Loucy (cell line): ENCODE results near the gene KRTAP3-2.

Source experiments
- H2AFZ ChIP-seq: fragments of 200-600 bp; sonication (generic); 2 replicates; pipeline ENCODE4 v1.6.0; 2016; ENCODE audit warnings: antibody characterized with exemption, mild to moderate bottlenecking, low read length, moderate library complexity
- H3F3A ChIP-seq: fragments of 200-600 bp; 2 replicates; pipeline ENCODE4 v1.6.0; 2016; ENCODE audit warnings: antibody characterized with exemption, low read depth, mild to moderate bottlenecking
- H3K27me3 ChIP-seq: fragments of 200-600 bp; sonication (generic); 2 replicates; pipeline ENCODE4 v1.6.1; 2014; ENCODE audit warnings: low read length, mild to moderate bottlenecking; ENCODE audit not compliant: insufficient read depth, poor library complexity, severe bottlenecking
- H3K36me3 ChIP-seq: fragments of 200-600 bp; sonication (generic); 2 replicates; pipeline ENCODE4 v1.6.1; 2016; ENCODE audit warnings: low read length; ENCODE audit not compliant: insufficient read depth
- H3K4me1 ChIP-seq: fragments of 200-600 bp; sonication (generic); 2 replicates; pipeline ENCODE4 v1.5.1; 2014; ENCODE audit warnings: low read length, mild to moderate bottlenecking; ENCODE audit not compliant: insufficient read depth, poor library complexity, severe bottlenecking
- H3K4me2 ChIP-seq: fragments of 200-600 bp; sonication (generic); 2 replicates; pipeline ENCODE4 v1.6.0; 2014; ENCODE audit warnings: antibody characterized with exemption, low read length, low read depth, mild to moderate bottlenecking; ENCODE audit not compliant: poor library complexity, severe bottlenecking
- H3K4me3 ChIP-seq: fragments of 200-600 bp; sonication (generic); 2 replicates; pipeline ENCODE4 v1.5.1; 2014; ENCODE audit warnings: low read length, mild to moderate bottlenecking, mixed read lengths; ENCODE audit not compliant: poor library complexity, severe bottlenecking
- H3K79me2 ChIP-seq: fragments of 200-600 bp; sonication (generic); 2 replicates; pipeline ENCODE4 v1.6.1; 2014; ENCODE audit warnings: low read length; ENCODE audit not compliant: insufficient read depth
- H3K9ac ChIP-seq: fragments of 200-600 bp; sonication (generic); 2 replicates; pipeline ENCODE4 v1.6.0; 2014; ENCODE audit warnings: mild to moderate bottlenecking, low read depth, low read length, moderate library complexity; ENCODE audit not compliant: poor library complexity, severe bottlenecking
- H3K9me2 ChIP-seq: fragments of 200-600 bp; sonication (generic); replicated peaks from 2 replicates; pipeline ENCODE4 v1.6.1; 2016; ENCODE audit warnings: low read depth, low read length, mixed read lengths
- H3K9me3 ChIP-seq: fragments of 200-600 bp; sonication (generic); 2 replicates; pipeline ENCODE4 v1.6.1; 2014; ENCODE audit warnings: mild to moderate bottlenecking, antibody characterized with exemption, low read length, low read depth; ENCODE audit not compliant: insufficient read depth
- H4K20me1 ChIP-seq: fragments of 200-600 bp; sonication (generic); 2 replicates; pipeline ENCODE4 v1.6.0; 2014; ENCODE audit warnings: antibody characterized with exemption, low read length, mild to moderate bottlenecking; ENCODE audit not compliant: insufficient read depth, poor library complexity, severe bottlenecking
- CTCF ChIP-seq: fragments of 200-600 bp; sonication (generic); conservative IDR thresholded peaks from 2 replicates; pipeline ENCODE4 v1.5.1; 2014; ENCODE audit warnings: mild to moderate bottlenecking, antibody characterized with exemption, low read length
- EZH2phosphoT487 ChIP-seq: fragments of 200-600 bp; IDR thresholded peaks from 2 replicates; pipeline ENCODE4 v1.6.1; 2018; ENCODE audit warnings: antibody characterized with exemption, mild to moderate bottlenecking, moderate library complexity, borderline replicate concordance

Gene KRTAP3-2

GRCh38 chr17:41020336-41020735 is 20.6 kb upstream of the KRTAP3-2 start:
- H3K9me3 ChIP-seq = no peaks in the 10 kb centered on the region
- H3K9ac ChIP-seq = no peak overlapping the region
- no peaks in the 10 kb centered on the region for H3K36me3 ChIP-seq
- no peaks in the 10 kb centered on the region for H3K79me2 ChIP-seq
- H3K4me1 ChIP-seq = no peaks in the 10 kb centered on the region
- H4K20me1 ChIP-seq = no peaks in the 10 kb centered on the region
- no peak overlapping the region for H3K4me2 ChIP-seq
- TF ChIP-seq EZH2phosphoT487 (no peak), CTCF (no peak)
- no peak overlapping the region for H2AFZ ChIP-seq
- no peak overlapping the region for H3K4me3 ChIP-seq
- H3K9me2 ChIP-seq = no peaks in the 10 kb centered on the region
- no peaks in the 10 kb centered on the region for H3K27me3 ChIP-seq
- H3F3A ChIP-seq = no peaks in the 10 kb centered on the region

GRCh38 chr17:41019415-41019814 is 19.7 kb upstream of the KRTAP3-2 start:
- Histone ChIP-seq H3K4me3 (no peak overlapping the region), H3K9me3 (no peaks in the 10 kb centered on the region), H3K79me2 (no peaks in the 10 kb centered on the region), H3K27me3 (no peaks in the 10 kb centered on the region), H3K9me2 (no peaks in the 10 kb centered on the region), H4K20me1 (no peaks in the 10 kb centered on the region), H3F3A (no peaks in the 10 kb centered on the region), H2AFZ (no peak overlapping the region), H3K4me2 (no peak overlapping the region), H3K9ac (no peak overlapping the region), H3K36me3 (no peaks in the 10 kb centered on the region), H3K4me1 (no peaks in the 10 kb centered on the region)
- TF ChIP-seq EZH2phosphoT487 (no peak), CTCF (no peak)

GRCh38 chr17:41018541-41018940 is 18.8 kb upstream of the KRTAP3-2 start:
- no peaks in the 10 kb centered on the region for H3F3A ChIP-seq
- no peak overlapping the region for H3K4me3 ChIP-seq
- H3K9ac ChIP-seq = no peak overlapping the region
- no peaks in the 10 kb centered on the region for H3K9me3 ChIP-seq
- TF ChIP-seq CTCF = no peak
- TF ChIP-seq EZH2phosphoT487 = no peak
- no peaks in the 10 kb centered on the region for H3K9me2 ChIP-seq
- no peaks in the 10 kb centered on the region for H4K20me1 ChIP-seq
- H2AFZ ChIP-seq = no peak overlapping the region
- no peaks in the 10 kb centered on the region for H3K79me2 ChIP-seq
- no peaks in the 10 kb centered on the region for H3K36me3 ChIP-seq
- no peaks in the 10 kb centered on the region for H3K27me3 ChIP-seq
- H3K4me1 ChIP-seq = no peaks in the 10 kb centered on the region
- H3K4me2 ChIP-seq = no peak overlapping the region
